ENCODE measurements around the gene LRP1-AS.

LRP1-AS gene

GRCh38 chr12:57146961-57147944 is at the start of gene LRP1-AS:
Gene LRP1-AS (minus strand): TSS chr12:57147619.
- no peak for TF ChIP-seq CTCF (conservative IDR thresholded peaks at IDR 0.05)
- no peak within 1 kb of the TSS for H3K27ac ChIP-seq

- no peak overlapping the region for H3K27ac ChIP-seq
- no peak for TF ChIP-seq CTCF (conservative IDR thresholded peaks at IDR 0.05)
Observed at GRCh38 chr12:57196956-57197355, 49.5 kb upstream of the LRP1-AS start.

GRCh38 chr12:57196439-57196838 is 49.0 kb upstream of the LRP1-AS start:
- no peak overlapping the region for H3K27ac ChIP-seq
- TF ChIP-seq CTCF (conservative IDR thresholded peaks at IDR 0.05), result no peak

GRCh38 chr12:57195611-57196371 is 48.4 kb upstream of the LRP1-AS start:
- TF ChIP-seq CTCF (conservative IDR thresholded peaks at IDR 0.05), result no peak
- no peak overlapping the region for H3K27ac ChIP-seq

GRCh38 chr12:57195186-57195585 is 47.8 kb upstream of the LRP1-AS start:
- no peak overlapping the region for H3K27ac ChIP-seq
- no peak for TF ChIP-seq CTCF (conservative IDR thresholded peaks at IDR 0.05)

- no peak overlapping the region for H3K27ac ChIP-seq
- TF ChIP-seq CTCF (conservative IDR thresholded peaks at IDR 0.05), result no peak
Observed at GRCh38 chr12:57194253-57194652, 46.8 kb upstream of the LRP1-AS start.

GRCh38 chr12:57193706-57194245 is 46.4 kb upstream of the LRP1-AS start:
- no peak overlapping the region for H3K27ac ChIP-seq
- TF ChIP-seq CTCF (conservative IDR thresholded peaks at IDR 0.05), result no peak

Data from VCaP (cell line).